Measurements from ENCODE around the gene FAM72C.
A peak's percentile ranks its signal among the peaks of the same experiment; 100 is the strongest.
"Not testable (repeated sequence)": the region's sequence is repeated elsewhere in the genome, so short reads cannot be mapped to it uniquely, and the experiment has no call there.

Gene FAM72C

GRCh38 chr1:143990699-143991098 is 18.9 kb upstream of the FAM72C start:
- not testable (repeated sequence) for H3K27ac Mint-ChIP-seq; H3K4me3 Mint-ChIP-seq; H3K9me3 Mint-ChIP-seq; H3K27me3 Mint-ChIP-seq; H3K4me1 Mint-ChIP-seq (ENCODE audit: low read depth); H3K36me3 Mint-ChIP-seq (ENCODE audit: low read depth)

DNA sequence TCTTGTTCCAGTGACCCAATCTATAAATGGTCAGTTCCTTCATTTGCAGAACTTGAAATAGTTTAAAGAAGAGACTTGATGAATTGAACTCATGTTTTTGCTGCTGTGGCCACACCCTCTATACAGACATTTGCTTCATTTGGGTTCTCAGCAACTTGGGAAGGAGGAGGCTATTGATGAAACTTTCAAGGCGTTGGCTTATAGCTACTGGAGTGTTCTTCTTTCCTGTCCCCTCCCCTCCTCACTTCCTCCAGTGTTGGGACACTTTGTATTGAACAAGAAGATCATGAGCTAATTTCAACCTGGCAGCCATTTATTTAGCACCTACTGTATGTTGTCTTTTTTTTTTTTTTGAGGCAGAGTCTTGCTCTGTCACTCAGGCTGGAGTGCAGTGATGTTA is 17.9 kb upstream of the FAM72C start:
- not testable (repeated sequence) for H3K9me3 Mint-ChIP-seq; H3K4me1 Mint-ChIP-seq (ENCODE audit: low read depth); H3K27me3 Mint-ChIP-seq; H3K27ac Mint-ChIP-seq; H3K36me3 Mint-ChIP-seq (ENCODE audit: low read depth); H3K4me3 Mint-ChIP-seq

- H3K27ac Mint-ChIP-seq; H3K4me1 Mint-ChIP-seq (ENCODE audit: low read depth); H3K4me3 Mint-ChIP-seq; H3K36me3 Mint-ChIP-seq (ENCODE audit: low read depth); H3K27me3 Mint-ChIP-seq; H3K9me3 Mint-ChIP-seq: not testable (repeated sequence)
Observed at GRCh38 chr1:143989427-143989712, 17.6 kb upstream of the FAM72C start.

DNA sequence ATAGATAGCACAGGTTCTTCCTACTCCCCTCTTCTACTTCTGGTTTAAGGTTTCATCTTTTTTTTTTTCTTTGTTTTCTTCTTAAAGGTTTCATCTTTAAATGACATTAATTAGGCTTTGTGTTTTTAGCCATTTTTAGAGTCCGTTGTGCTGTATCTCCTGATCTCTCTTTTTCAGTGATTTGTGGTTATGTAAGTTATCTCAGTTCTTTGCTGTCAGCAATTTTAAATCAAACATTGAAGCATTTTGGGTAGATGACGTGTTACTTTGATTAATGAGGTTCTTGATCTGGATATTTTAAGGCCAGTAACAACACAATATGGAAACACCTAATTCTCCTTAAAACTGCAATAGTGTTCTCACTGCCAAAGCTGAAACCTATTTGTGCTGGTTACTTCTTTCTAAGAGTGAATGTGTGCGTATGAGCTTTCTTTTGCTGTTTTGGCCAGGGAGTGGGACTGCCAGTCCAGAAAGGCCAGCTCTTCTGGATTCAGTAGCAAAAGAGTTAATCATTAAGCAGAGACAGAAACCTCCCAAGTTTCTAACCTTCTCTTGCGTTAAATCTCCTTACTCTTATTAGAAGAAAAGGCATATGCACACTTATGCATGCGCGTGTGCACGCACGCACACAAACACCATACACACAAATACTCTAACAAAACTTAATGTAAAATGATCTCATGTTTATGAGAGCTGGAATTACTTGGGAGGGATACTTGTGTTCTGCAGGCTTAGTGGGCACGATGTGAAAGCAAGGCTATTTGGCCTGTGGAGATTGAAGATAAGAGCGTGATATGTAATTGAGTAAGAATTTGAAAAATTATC is 17.0 kb upstream of the FAM72C start:
- not testable (repeated sequence) for H3K27ac Mint-ChIP-seq; H3K9me3 Mint-ChIP-seq; H3K4me3 Mint-ChIP-seq; H3K27me3 Mint-ChIP-seq; H3K36me3 Mint-ChIP-seq (ENCODE audit: low read depth); H3K4me1 Mint-ChIP-seq (ENCODE audit: low read depth)

DNA sequence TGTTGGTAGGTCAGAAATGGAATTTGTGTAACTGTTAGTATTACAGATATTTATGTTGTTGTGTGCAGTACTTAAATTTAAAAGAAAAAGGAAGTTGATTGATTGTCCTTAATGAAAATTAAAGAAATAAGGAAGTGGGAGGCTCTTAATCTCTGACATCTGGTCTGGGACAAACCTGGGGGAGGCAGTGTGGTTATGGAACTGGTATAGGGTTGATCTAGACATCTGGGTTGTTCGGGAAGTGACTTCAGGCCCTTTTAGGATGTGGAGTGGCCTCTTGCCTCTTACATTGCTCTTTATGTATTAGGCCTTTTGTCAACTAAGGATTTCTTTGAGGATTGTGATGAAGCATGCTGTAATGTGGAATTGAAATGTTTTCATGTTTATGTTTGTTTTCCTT is 16.1 kb upstream of the FAM72C start:
- H3K27me3 Mint-ChIP-seq; H3K4me1 Mint-ChIP-seq (ENCODE audit: low read depth); H3K4me3 Mint-ChIP-seq; H3K9me3 Mint-ChIP-seq; H3K36me3 Mint-ChIP-seq (ENCODE audit: low read depth); H3K27ac Mint-ChIP-seq: not testable (repeated sequence)

DNA sequence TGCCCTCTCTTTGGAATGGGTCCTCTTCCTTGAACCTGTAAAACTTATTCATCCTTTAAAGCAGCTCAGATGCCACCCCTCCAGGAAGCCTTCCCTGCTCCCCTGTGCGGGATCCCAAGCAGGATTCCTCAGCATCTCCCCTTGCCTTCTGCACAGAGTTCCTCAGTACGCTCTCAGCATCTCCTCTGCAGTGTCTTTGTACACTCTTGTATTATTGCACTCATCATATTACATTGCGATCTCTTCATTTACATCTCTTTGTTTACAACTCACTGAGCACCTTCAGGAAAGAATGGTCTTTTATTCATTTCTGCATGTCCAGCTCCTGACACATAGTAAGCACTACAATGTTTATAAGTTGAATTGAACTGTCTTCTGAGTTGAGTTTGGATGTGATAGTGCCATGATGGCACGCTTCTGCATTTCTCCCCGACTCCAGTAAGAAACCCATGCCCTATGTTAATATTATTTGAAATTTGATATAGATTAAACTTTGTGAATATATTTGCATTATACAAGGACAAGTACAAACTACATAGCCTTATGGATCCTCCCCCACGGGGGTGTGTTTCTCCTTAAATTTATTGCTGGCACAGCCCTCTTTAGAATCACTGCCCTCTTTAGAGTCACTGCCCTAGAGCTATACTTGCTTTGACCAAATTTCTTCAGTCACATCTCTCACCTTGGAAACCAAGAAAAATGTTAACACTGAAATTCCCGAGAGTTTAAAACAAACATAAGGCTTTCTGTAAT is 13.1 kb upstream of the FAM72C start:
- not testable (repeated sequence) for H3K27me3 Mint-ChIP-seq; H3K27ac Mint-ChIP-seq; H3K4me1 Mint-ChIP-seq (ENCODE audit: low read depth); H3K36me3 Mint-ChIP-seq (ENCODE audit: low read depth); H3K9me3 Mint-ChIP-seq; H3K4me3 Mint-ChIP-seq

DNA sequence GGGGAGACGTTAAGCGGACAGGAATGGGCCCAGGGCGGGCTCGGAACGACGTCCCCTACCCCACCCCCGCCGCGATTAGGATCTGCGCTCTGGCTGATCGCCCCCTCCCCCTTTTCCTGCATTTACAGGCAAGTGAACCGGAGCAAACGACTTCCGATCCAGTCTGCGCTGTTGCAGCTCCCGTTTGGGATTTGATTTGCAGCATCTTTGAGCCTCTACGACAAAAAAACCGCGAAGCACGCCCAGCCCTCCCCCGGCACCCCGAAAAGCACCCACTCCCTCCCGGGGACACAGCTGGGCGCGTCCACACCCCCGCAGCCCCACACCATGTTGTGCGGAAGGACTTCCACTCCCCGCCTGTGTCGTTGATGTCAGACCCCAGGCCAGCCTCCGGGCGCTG is 2.6 kb upstream of the FAM72C start:
- H3K9me3 Mint-ChIP-seq; H3K36me3 Mint-ChIP-seq (ENCODE audit: low read depth); H3K27me3 Mint-ChIP-seq; H3K4me1 Mint-ChIP-seq (ENCODE audit: low read depth); H3K27ac Mint-ChIP-seq: not testable (repeated sequence)
- peak overlapping the region; percentile 71 for H3K4me3 Mint-ChIP-seq

- H3K9me3 Mint-ChIP-seq; H3K27me3 Mint-ChIP-seq; H3K4me1 Mint-ChIP-seq (ENCODE audit: low read depth); H3K36me3 Mint-ChIP-seq (ENCODE audit: low read depth): not testable (repeated sequence)
- H3K4me3 Mint-ChIP-seq: peak overlapping the region; percentile 90
- H3K27ac Mint-ChIP-seq: peak overlapping the region; percentile 68
Observed at GRCh38 chr1:143973876-143974414, 2.2 kb upstream of the FAM72C start.

DNA sequence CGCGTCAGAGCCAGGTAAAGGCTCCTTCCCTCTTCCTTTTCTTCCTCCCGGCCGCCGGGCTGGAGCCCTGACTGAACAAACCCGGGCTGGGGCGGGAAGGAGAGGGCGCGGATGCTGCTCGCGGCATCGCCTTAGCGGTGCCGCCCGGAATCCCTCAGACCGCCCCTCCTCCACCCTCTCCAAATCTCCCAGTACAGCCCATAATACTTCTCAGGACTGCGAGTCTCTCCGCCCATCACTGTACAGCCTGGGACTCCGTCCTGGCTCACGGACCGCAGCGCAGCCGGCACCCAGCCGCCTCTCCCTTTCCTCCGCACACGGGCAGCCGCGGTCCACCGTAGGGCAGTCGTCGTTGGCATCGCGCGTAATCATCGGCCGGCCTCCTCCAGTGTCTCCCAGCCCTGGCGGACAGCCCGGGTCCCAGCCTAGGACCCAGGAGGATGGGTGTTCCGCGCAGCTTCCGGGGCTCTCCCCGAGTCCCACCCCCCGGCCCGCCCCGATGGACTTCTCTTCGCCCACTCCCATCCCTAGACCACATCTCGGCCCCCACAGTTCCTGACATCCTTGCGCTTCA is 1.1 kb upstream of the FAM72C start:
- H3K27ac Mint-ChIP-seq; H3K4me1 Mint-ChIP-seq (ENCODE audit: low read depth); H3K27me3 Mint-ChIP-seq; H3K4me3 Mint-ChIP-seq; H3K36me3 Mint-ChIP-seq (ENCODE audit: low read depth); H3K9me3 Mint-ChIP-seq: not testable (repeated sequence)

DNA sequence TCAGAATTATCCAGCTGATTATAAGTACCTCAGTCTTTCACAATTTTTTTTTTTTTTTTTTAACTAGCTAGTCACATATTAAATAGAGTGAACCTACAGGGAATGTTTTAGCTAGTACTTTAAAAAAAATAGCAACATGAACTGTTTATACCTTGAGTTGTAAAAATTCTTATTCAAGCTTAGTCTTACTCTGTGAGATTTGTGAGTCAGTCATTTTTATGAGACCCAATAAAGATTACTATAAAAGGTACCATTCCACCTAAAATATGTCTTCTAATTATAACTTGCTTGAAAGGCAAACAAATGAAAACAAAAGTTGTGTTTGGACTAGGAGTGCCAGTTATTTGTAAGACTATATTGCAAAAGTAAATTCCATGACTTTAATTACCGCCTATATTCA is 5.9 kb downstream of the FAM72C start:
- not testable (repeated sequence) for H3K27me3 Mint-ChIP-seq; H3K4me1 Mint-ChIP-seq (ENCODE audit: low read depth); H3K27ac Mint-ChIP-seq; H3K4me3 Mint-ChIP-seq; H3K9me3 Mint-ChIP-seq; H3K36me3 Mint-ChIP-seq (ENCODE audit: low read depth)

DNA sequence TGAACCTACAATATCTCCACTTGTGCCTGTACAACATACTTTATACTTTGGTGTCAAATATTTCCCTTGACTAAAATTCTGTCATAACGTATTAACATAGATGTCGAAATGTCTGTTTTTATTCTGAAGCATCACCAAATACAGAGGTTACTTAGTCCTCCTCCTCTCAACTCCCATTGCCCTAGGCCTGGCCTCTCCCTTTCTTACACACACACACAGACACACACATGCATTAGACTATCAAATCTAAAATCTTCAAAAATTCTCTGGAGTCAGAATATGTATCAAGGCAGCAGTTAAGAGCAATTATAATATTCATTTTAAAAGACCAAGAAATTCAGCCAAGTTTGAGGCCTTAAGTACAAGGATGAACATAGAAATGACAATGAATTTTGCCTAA is 7.5 kb downstream of the FAM72C start:
- H3K4me3 Mint-ChIP-seq; H3K4me1 Mint-ChIP-seq (ENCODE audit: low read depth); H3K9me3 Mint-ChIP-seq; H3K27ac Mint-ChIP-seq; H3K36me3 Mint-ChIP-seq (ENCODE audit: low read depth); H3K27me3 Mint-ChIP-seq: not testable (repeated sequence)

DNA sequence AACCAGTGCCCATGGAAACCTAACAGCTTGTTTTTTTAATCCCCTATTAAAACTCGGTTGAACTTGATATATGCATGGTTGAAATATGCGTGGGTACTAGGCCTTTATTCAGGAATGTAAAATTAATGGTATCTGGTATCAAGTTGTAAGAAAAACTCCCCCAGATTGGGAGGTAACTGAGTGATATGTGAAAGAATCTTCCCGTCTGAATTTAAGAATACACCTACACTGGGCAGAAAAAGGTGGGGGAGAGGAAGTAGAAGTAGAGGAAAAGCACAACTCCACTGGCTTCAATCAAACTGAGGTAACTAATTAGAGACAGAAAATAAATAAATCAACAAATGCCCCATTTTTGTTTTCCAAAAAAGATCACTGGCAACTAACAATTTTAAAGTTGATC is 15.9 kb downstream of the FAM72C start:
- H3K4me3 Mint-ChIP-seq; H3K4me1 Mint-ChIP-seq (ENCODE audit: low read depth); H3K9me3 Mint-ChIP-seq; H3K27me3 Mint-ChIP-seq; H3K36me3 Mint-ChIP-seq (ENCODE audit: low read depth); H3K27ac Mint-ChIP-seq: not testable (repeated sequence)

DNA sequence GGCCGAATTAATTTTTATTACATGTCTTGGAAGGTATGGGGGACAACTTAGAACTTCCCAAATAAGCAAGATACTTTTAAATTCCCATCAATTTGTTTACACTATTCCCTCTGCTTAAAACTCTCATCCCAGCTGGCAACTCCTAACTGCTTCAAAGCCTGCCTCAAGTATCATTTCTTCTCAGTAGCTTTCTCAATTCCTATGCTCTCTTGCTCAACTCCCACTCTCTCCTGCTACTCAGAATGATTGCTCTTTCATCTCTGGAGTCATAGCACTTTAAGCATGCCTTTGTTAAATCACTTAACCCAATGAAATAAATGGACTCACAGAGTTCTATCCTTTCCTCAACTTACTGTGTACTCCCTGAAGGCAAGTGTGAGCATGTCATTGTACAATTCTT is 18.9 kb downstream of the FAM72C start:
- not testable (repeated sequence) for H3K4me1 Mint-ChIP-seq (ENCODE audit: low read depth); H3K9me3 Mint-ChIP-seq; H3K4me3 Mint-ChIP-seq; H3K27ac Mint-ChIP-seq; H3K36me3 Mint-ChIP-seq (ENCODE audit: low read depth); H3K27me3 Mint-ChIP-seq

DNA sequence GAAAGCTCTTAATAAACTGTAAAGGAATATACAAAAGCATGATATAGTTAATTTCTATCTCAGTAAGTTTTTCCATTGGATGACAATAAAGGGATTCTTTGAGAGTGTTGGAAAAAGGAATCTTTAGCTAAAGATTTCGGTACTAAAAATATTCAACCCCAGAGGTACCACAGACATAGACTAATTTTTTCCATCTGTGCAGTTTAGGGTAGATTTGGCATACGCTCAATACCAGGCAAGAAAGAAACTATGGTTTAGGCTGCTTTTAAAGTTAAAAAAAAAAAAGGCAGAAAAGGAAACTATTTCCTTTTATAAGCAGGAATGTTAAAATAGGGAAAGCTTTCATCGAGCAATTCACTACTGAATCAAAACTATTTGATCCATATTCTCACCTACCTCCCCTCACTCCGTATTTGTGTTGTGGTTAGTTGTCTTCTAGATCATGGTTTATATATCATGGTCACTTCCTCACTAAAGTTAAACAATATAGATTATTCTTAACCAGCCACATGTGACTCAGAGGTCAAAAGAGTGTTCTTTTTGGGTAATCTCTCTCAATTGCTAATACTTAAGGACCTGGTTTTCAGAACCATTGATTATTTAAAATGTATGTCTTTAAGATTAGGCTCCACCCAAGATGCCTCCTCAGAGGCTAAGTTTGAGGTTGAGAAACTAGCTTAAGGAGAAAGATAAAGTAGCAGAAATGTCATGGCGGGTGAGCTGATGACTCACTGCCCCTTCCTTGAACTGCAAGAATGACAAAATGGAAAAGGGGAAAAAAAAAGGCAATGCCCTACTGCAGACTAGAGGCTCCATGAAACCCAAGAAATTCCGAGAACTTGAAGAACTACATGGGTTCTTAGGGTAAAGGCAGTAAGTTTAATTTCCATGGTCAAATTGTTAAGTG is 20.0 kb downstream of the FAM72C start:
- H3K4me3 Mint-ChIP-seq; H3K36me3 Mint-ChIP-seq (ENCODE audit: low read depth); H3K27me3 Mint-ChIP-seq; H3K4me1 Mint-ChIP-seq (ENCODE audit: low read depth); H3K9me3 Mint-ChIP-seq; H3K27ac Mint-ChIP-seq: not testable (repeated sequence)

- not testable (repeated sequence) for H3K4me3 Mint-ChIP-seq; H3K27ac Mint-ChIP-seq; H3K27me3 Mint-ChIP-seq; H3K36me3 Mint-ChIP-seq (ENCODE audit: low read depth); H3K4me1 Mint-ChIP-seq (ENCODE audit: low read depth); H3K9me3 Mint-ChIP-seq
Observed at GRCh38 chr1:143947749-143948148, 24.0 kb downstream of the FAM72C start.

Data from stimulated activated naive CD8-positive, alpha-beta T cell treated with anti-CD3 and anti-CD28 coated beads, Interleukin-15, Interleukin-2, amounts not matched to agents 100 ng/mL and 50 ng/mL, for 24 hours (primary cell).